ENCODE data around the gene SFTPA2.
"Not testable (repeated sequence)": the region's sequence is repeated elsewhere in the genome, so short reads cannot be mapped to it uniquely, and the experiment has no call there.

- TF ChIP-seq EZH2, CTCF, EZH2phosphoT487 (IDR thresholded peaks at IDR 0.05): not testable (repeated sequence)
Measured at GRCh38 chr10:79570624-79571023, 10.4 kb upstream of the SFTPA2 start.

All from neural progenitor cell (in vitro differentiated cells).